8988T (cell line): ENCODE data around the gene ADCYAP1.

Source experiments
- DNase-seq: peaks from one replicate; pipeline ENCODE4 v3.0.0; 2011

The ADCYAP1 gene

GRCh38 chr18:911025-911424 is 6.4 kb downstream of the ADCYAP1 start:
- DNase-seq, result no peak

DNA sequence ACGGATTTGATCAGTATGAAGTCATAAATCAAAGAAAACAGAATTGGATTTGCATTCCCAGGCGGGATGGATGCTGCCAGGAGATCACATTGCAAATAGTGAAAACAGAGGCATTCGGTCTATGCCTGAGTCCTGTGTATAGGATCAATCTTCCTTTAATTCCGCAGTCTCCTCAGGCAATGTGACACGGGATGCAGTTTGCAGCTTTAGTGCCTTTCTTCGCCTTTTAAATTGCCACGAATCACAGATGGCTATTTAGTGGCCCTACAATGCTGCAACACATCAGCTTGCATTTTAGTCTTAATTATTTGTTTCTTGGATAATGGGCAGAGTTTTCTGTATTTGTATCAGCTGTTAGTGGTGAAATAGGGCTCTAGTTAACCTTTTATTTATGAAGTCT is 6.8 kb downstream of the ADCYAP1 start:
- DNase-seq, result no peak

GRCh38 chr18:916562-916961 is 11.9 kb downstream of the ADCYAP1 start:
- DNase-seq, result no peak

DNA sequence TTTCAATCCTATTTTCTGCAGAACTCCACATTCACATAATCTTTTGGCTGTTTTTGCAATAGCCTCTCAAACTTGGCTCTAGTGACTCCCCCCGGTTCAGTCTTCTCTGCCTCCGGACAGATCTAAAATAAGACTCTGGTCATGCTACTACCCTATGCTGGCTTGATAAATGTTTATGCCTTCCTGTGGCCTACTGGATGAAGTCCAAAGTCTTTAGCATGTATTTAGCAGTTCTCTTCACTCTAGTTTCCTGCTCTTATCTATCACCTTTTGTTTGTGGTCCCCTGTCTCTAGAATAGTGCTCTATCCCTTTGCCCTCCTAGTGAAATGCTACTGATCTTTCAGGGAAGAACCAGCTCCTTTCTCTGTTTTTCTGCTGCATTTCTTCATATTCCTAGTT is 14.4 kb downstream of the ADCYAP1 start:
- DNase-seq, result no peak

DNA sequence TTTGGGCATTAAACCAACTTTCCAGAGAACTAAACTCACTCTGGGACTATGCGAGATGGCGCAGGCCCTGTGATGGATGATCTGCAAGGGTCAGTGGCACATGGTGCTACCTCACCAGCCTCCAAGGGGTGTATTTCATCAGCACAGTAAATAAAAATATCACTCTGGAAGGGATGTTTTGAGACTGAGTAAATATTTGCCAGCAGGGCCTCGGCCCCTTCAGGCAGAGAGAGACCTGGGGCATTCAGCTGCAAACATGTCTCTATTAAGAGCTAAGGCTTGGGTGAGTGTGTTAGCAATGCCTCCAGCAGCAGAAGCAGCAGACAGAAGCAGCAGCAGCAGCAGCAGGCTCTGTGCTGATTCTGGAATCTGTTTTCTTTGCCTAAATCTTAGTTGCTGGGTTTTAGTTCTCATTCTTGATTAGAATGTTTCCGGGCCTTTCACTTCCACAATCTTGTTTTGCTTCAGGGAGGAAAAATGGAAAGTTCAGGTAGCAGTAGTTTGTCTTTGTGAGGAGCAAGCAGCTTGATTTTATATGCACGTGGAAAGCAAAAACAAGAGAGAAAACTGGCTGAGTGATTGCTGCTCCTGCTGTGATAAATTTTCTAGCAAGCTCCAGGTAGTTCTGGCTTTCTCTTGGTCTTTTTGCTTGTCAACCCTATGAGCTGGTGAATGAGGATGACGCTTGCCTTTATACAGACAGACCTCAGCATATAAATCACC is 18.6 kb downstream of the ADCYAP1 start:
- no peak for DNase-seq

DNA sequence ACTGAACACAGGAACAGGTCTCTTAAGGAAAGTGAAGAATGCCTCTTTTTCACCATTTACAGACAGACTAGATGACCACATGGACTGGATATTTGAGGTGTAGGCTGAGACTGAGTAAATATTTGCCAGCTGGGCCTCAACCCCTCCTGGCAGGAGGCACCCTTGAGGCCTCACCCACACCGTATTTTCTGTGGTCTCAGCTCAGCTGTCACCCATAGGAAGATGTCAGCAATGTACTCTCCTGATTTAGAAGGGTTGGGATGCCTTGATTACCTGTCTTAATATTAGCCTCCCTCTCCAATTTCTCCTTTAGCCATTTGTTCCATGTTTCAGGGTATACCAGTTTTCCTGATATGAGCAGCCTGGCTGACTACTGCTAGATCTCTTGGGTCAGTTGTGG is 20.3 kb downstream of the ADCYAP1 start:
- no peak for DNase-seq

GRCh38 chr18:926946-927345 is 22.3 kb downstream of the ADCYAP1 start:
- DNase-seq, result no peak

DNA sequence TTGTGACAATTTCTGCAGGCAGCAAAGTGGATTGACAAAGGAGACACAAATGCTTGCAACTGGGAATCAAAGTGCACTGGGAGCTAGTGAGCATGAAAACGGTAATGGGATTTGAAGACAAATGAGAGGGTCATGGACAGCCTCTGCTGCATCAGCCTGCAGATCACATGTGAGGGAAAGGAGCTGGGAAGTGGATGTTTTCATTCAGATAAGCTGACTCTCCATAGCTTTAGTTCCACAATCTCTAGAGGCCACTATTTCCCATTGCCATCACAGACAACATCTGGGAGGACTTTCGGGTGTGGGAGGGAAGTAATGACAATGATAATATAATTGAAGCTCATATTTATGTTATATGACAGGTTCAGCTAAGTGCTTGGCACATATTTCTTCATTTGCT is 28.4 kb downstream of the ADCYAP1 start:
- DNase-seq, result no peak

DNA sequence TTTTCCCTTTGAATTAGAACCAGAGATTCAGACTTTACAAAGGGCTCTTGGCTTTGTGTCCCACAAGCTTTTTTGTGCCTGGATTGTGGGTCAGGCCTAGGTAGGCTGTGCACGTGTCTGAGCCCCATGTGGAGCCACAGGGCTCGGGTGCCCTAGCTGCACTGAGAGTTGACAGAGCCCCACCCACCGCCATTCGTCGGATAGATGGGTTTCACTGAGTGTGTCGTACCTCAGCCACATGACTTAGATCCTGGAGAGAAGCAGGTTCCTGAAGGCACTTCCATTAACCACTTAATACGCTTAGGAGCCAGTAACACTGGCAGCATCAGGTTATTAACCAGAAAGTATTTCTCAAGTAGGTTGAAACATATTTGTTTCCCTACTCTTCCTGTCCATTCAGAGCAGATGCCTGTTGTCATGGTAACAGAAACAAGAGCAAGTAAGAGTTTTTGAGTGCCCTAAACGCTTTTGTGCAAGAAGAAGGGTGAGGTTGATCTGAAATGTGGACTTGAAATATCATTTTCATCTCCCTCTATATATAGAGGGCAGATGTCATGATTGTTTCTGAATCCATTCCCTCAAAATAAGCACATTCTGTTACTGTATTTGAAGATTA is 30.0 kb downstream of the ADCYAP1 start:
- no peak for DNase-seq

GRCh38 chr18:936941-937340 is 32.3 kb downstream of the ADCYAP1 start:
- DNase-seq, result no peak

DNA sequence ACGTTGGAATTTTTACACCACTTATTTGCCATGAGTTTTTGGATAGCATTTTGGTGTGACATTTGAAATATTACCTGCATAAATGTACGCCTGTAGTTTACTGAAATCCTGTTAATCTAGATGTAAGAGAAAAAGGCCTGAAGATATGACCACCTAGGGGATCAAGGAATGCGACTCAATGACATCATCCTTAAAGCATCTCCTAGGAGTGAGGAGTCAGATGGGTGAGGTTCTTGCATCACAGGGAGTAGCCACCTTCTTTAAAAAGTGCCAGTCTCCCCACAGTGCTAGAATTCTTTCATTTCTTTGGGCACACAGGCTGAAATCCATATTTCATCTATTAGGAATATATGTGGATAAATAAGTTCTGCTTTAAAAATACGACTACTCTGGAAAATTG is 34.5 kb downstream of the ADCYAP1 start:
- DNase-seq, result peak; percentile 44

- no peak for DNase-seq
These were observed 35.3 kb downstream of the ADCYAP1 start for GRCh38 chr18:939958-940357.

- DNase-seq, result no peak
These were observed 36.7 kb downstream of the ADCYAP1 start for GRCh38 chr18:941331-941730.

- no peak for DNase-seq
These were observed 39.8 kb downstream of the ADCYAP1 start for GRCh38 chr18:944440-944839.

GRCh38 chr18:949724-950631 is 45.3 kb downstream of the ADCYAP1 start:
- DNase-seq, result no peak

DNA sequence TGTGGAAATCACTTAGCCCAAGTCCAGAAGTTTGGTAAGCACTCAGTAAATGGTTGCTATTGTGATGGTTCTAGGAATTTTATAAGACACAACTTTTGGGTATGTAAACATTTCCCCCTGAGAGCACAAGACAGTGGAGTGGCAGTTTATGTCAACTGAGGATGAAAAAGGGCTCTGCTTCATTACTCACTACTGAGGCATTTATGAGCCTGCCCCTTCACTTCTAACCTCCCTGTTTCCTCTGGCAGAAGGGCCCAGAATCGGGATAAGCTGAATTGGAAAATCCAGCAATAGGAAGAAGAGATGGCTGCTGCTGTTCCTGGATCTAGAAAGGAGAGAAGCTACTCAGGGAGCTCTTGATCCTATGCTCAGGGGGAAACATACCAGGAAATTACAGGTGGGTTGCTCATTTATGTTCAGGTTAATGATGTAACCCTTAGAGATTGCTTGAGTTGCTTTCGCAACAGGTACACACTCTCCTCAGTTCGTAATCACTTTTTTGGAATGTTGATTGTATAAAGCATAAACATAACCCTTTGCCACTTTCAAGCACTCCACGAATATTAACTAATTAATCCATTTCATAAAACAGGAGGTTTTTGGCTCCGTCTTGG is 46.3 kb downstream of the ADCYAP1 start:
- no peak for DNase-seq

DNA sequence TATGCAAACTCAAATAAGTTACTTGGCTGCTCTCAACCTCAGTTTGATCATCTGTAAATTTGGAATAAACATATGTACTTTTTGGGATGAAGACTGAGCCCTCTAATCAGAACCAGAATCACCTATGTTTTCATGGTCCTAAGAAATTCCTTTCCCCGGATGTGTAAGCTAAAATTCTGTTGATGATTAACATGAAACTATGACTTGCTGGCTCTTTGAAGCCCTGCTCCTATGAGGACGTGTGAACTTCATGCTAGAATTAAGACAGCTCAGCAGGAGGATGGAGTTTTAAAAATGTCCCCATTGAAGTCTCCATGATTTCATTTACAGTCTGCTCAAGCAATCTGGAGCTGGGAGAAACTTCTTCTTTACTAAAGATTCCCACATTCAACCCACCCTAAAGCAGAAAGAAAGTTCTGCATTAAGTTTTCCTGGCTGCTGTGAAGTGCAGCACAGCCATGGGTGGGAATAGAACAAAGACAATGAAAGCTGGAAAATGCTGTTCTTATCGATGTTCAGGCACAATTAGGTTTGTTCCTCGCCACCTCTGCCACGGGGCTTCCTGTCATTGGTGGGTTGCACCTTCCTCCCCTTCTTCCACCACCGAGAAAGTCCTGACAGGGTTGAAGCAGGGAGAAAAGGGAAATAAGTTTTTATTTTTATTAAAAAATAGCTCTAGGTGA is 50.9 kb downstream of the ADCYAP1 start:
- no peak for DNase-seq

DNA sequence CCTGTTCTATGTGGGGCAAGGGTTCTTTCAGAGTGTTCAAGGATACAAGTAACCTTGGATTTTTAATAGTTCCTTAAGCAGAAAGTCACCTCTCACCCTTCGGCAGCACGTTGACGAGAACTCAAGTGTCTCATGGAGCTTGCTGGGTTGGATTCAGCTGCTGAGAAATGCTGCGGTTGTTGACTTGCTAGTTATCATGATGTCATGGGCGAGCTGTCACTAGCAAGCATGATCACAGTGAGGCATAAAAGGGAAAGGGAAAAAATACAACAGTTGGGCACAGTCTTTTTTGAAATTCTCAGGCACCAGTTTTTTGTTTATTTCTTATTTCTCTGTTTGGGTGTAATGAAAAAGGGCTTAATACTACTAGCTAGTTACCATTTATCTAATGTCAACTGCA is 53.2 kb downstream of the ADCYAP1 start:
- no peak for DNase-seq

DNA sequence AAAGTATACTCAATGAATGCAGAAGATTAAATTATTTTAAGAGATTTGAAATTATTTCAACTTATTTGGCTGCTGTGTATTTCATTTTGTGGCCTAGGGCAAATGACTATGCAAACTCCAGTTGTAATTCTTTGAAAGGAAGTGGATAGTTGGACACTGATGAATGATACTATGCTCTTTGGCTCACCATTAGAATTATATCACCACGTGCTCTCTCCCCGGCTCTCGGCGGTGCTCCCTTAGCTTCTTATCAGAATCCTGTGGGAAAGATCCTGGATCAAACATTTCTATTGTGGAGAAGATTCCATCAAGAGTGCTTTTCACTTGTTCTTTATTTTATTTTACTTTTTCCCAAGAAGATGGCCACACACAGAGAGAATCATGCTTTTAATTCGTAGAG is 55.2 kb downstream of the ADCYAP1 start:
- no peak for DNase-seq
